Sigmoid colon (tissue), 4 donors: ENCODE measurements around the gene COPB2.

Source experiments
- POLR2A ChIP-seq, 2 donors: fragments of 450-650 bp; IDR thresholded peaks; one replicate each; pipeline ENCODE4 v1.6.1; 2016; ENCODE audit warnings: antibody characterized with exemption in 2 of 2, mild to moderate bottlenecking in 2 of 2, moderate library complexity in 2 of 2
- POLR2AphosphoS5 ChIP-seq, 4 donors: sonication (generic); formaldehyde crosslinking; IDR thresholded peaks; one replicate each; pipeline ENCODE4 v1.6.1; 2017; ENCODE audit warnings: antibody characterized with exemption in 4 of 4

DNA sequence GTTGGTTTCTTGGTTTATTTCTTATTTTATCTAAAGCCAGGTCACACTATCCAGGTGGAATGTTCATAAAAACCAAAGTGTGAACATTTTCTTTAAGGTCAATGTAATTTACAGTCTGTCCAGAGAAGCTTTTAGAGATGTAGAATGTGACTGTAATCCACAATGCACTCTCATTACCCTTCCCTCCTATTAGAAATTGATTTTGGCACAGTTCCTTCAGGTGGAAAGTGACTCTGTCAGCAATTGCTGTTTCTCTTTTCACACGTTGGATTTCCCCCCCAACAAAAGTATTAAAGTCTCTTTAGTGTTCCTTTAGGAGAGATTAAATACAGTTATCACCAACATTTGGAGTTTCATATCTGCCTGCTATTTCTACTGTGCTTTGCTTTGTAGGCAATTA is 31.6 kb upstream of the COPB2 start:
- TF ChIP-seq POLR2AphosphoS5 (IDR thresholded peaks at IDR 0.05) = no peak
- TF ChIP-seq POLR2A (IDR thresholded peaks at IDR 0.05) = no peak
